Mucosa of stomach (tissue), 1 donor: ENCODE results near the gene JAKMIP1.

Experiments
- H3K27me3 ChIP-seq: one replicate; pipeline ENCODE4 v1.7.0; 2013; ENCODE audit warnings: mild to moderate bottlenecking, low read length; ENCODE audit not compliant: control insufficient read depth, insufficient read depth
- H3K36me3 ChIP-seq: one replicate; pipeline ENCODE4 v1.7.0; 2013; ENCODE audit warnings: low read length; ENCODE audit not compliant: control insufficient read depth, insufficient read depth
- H3K4me1 ChIP-seq: one replicate; pipeline ENCODE4 v1.7.0; 2013; ENCODE audit warnings: mild to moderate bottlenecking, low read length; ENCODE audit not compliant: control insufficient read depth, insufficient read depth
- H3K4me3 ChIP-seq: one replicate; pipeline ENCODE4 v1.7.0; 2013; ENCODE audit warnings: low read length
- H3K9ac ChIP-seq: one replicate; pipeline ENCODE4 v1.7.0; 2013; ENCODE audit warnings: mild to moderate bottlenecking, low read length, moderate library complexity
- H3K9me3 ChIP-seq: one replicate; pipeline ENCODE4 v1.7.0; 2013; ENCODE audit warnings: mild to moderate bottlenecking, low read length, moderate library complexity; ENCODE audit not compliant: control insufficient read depth
- donor health status: Pancreatic carcinoma.

Gene JAKMIP1

DNA sequence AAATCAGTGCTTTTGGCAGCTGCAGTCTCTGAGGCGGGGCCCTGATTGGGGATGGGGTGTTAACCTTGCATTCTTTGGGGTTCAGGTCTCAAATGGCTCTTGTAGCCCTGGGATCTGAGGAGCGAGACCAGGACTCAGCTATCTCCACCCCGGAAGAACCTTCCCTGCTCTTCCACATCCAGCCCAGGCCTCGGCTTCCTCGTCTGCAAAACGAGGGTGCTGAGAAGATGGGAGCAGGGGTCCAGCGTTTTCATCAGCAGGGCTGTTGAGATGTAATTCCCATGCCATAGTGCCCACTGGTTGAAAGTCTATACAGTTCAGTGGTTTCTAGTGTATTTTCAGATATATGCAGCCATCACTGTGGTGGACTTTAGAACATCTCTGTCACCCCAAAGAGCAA is 34.7 kb upstream of the JAKMIP1 start:
- Histone ChIP-seq H3K36me3 (no peaks in the 10 kb centered on the region), H3K9me3 (no peaks in the 10 kb centered on the region), H3K9ac (no peak overlapping the region), H3K27me3 (no peaks in the 10 kb centered on the region), H3K4me1 (no peaks in the 10 kb centered on the region), H3K4me3 (no peak overlapping the region)

DNA sequence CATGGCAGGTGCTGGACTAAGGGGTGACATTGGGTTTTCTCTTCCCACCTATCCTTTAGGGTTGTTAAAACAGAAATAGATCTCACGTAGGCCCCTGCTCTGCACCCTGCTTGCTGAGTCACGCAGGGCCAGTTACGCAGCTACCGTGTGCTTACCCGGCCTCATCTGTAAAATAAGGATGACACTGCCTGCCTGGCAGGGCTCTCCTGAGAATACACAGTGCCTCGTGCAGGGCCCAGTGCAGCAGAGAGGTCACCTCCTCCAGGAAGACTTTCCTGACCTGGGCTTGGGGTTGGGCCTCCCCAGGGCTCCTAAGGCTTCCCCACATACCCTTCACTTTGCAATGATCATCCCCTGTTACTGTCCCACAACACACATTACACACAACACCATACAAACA is 33.6 kb upstream of the JAKMIP1 start:
- Histone ChIP-seq H3K9ac (no peak overlapping the region), H3K9me3 (no peaks in the 10 kb centered on the region), H3K4me3 (no peak overlapping the region), H3K36me3 (no peaks in the 10 kb centered on the region), H3K4me1 (no peaks in the 10 kb centered on the region), H3K27me3 (no peaks in the 10 kb centered on the region)

DNA sequence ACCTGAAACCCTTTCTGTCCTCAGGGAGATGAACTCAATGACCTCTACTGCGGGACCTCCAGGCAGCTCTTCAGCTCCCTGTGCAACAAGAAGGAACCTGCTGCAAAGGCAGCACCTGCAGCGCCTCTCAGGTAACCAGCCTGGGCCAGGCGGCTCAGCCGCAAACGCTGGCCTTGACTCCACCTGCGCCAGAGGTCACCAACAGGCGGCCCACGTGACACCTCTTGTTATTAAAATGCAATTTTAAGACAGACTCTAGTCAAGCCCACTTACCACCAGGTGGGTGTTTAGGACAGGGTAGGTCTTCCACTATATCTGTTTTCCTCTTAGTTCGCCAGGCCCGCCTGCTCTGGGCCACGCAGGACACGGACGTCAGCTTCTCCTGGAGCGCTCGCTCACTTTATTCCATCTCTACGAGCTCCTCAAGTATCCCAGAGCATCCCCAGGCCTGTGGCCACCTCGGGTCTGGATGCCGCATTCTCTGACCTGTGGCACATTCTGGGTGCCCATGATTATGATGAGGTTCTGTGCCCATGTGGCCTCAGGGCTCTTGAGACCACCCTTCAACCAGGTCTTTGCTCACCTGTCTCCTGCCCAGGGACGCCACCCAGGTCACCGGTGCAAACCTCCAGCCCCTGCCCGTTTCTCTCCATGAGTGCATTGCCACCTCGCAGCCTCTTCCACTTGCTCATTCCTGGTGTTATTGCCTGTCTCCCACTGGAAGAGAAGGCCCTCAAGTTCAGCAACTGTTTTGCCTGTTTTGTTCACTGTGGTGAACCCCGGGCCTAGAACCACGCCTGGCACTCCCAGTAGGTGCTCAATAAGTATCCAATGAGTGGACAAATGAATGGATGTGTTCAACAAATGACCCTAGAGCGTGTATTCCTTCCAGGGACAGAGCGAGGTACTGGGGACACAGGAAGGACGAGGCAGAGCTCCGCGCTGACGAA is 32.8 kb upstream of the JAKMIP1 start:
- no peak overlapping the region for H3K4me3 ChIP-seq
- H3K9ac ChIP-seq: no peak overlapping the region

GRCh38 chr4:6231663-6232165 is 31.4 kb upstream of the JAKMIP1 start:
- H3K27me3 ChIP-seq: peaks cover 5% of the 10 kb centered on the region
- no peaks in the 10 kb centered on the region for H3K36me3 ChIP-seq

More for the DNA sequence above, 32.8 kb upstream of the JAKMIP1 start:
- Histone ChIP-seq H3K4me1 (no peaks in the 10 kb centered on the region), H3K9me3 (no peaks in the 10 kb centered on the region), H3K36me3 (no peaks in the 10 kb centered on the region), H3K27me3 (no peaks in the 10 kb centered on the region)

DNA sequence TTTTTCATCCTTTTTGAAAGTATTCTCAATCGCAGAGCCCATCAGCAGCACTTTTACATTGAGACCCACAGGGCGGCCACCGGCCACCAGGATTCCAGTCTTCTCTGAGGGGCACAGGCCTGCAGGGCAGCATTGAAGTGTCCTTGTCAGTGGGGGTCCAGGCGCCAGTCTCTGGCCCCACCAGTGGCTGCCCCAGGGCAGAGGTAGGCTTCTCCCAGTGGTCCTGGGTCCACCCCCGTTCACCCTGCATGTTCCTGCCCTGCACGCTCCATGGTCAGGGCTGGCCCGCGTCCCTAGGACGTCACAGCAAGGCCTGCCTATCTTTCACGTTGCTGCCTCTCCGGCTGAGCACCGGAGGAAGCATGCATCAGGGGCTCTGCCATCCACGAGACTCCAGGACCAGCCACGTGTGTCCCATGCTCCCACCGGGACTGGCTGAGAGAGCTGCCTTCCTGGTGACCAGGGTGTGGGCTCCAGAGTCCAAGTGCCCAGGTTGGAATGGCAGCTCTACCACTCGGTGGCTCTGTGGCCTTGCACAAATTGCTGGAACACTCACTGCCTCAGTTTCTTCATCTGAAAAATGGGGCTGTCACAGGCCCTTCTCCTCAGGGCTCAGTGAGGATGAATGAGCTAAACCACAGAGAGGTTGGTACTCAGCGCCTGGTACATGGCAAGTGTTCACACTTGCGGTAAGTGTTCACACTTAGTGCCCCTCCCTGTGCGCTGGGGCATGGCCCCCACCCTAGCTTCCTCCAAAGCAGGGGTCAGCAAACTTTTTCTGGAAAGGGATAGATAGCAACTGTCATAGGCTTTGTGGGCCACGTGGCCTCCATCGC is 30.7 kb upstream of the JAKMIP1 start:
- H3K4me1 ChIP-seq: no peaks in the 10 kb centered on the region

More at GRCh38 chr4:6231663-6232165, 31.4 kb upstream of the JAKMIP1 start:
- no peak overlapping the region for H3K9ac ChIP-seq
- H3K9me3 ChIP-seq: no peaks in the 10 kb centered on the region
- no peaks in the 10 kb centered on the region for H3K4me1 ChIP-seq
- H3K4me3 ChIP-seq: no peak overlapping the region

GRCh38 chr4:6230502-6230785 is 30.1 kb upstream of the JAKMIP1 start:
- H3K9ac ChIP-seq: no peak overlapping the region
- H3K27me3 ChIP-seq: peaks cover 5% of the 10 kb centered on the region
- no peaks in the 10 kb centered on the region for H3K36me3 ChIP-seq
- no peaks in the 10 kb centered on the region for H3K4me1 ChIP-seq
- no peak overlapping the region for H3K4me3 ChIP-seq
- no peaks in the 10 kb centered on the region for H3K9me3 ChIP-seq

More for the DNA sequence above, 30.7 kb upstream of the JAKMIP1 start:
- H3K9me3 ChIP-seq: no peaks in the 10 kb centered on the region
- no peaks in the 10 kb centered on the region for H3K36me3 ChIP-seq
- H3K9ac ChIP-seq: no peak overlapping the region
- H3K27me3 ChIP-seq: peaks cover 5% of the 10 kb centered on the region
- no peak overlapping the region for H3K4me3 ChIP-seq

GRCh38 chr4:6229671-6230501 is 29.5 kb upstream of the JAKMIP1 start:
- Histone ChIP-seq H3K9me3 (no peaks in the 10 kb centered on the region), H3K27me3 (peaks cover 5% of the 10 kb centered on the region), H3K4me1 (no peaks in the 10 kb centered on the region), H3K36me3 (no peaks in the 10 kb centered on the region), H3K4me3 (no peak overlapping the region), H3K9ac (no peak overlapping the region)

GRCh38 chr4:6229095-6229494 is 28.7 kb upstream of the JAKMIP1 start:
- no peaks in the 10 kb centered on the region for H3K36me3 ChIP-seq
- H3K27me3 ChIP-seq: peaks cover 5% of the 10 kb centered on the region
- no peaks in the 10 kb centered on the region for H3K4me1 ChIP-seq
- no peak overlapping the region for H3K4me3 ChIP-seq
- no peak overlapping the region for H3K9ac ChIP-seq
- no peaks in the 10 kb centered on the region for H3K9me3 ChIP-seq

- Histone ChIP-seq H3K4me1 (no peaks in the 10 kb centered on the region), H3K36me3 (no peaks in the 10 kb centered on the region), H3K9ac (no peak overlapping the region), H3K27me3 (peaks cover 9% of the 10 kb centered on the region), H3K4me3 (no peak overlapping the region), H3K9me3 (no peaks in the 10 kb centered on the region)
Observed at GRCh38 chr4:6228158-6229067, 28.1 kb upstream of the JAKMIP1 start.

- H3K9ac ChIP-seq: no peak overlapping the region
- H3K4me1 ChIP-seq: no peaks in the 10 kb centered on the region
- peaks cover 15% of the 10 kb centered on the region for H3K27me3 ChIP-seq
- no peaks in the 10 kb centered on the region for H3K9me3 ChIP-seq
- H3K36me3 ChIP-seq: no peaks in the 10 kb centered on the region
- H3K4me3 ChIP-seq: no peak overlapping the region
Observed at GRCh38 chr4:6227412-6228157, 27.2 kb upstream of the JAKMIP1 start.
